Measurements from ENCODE around the gene SSBP3.

SSBP3 gene

GRCh38 chr1:54311506-54311905 is 94.7 kb downstream of the SSBP3 start:
- no peaks in the 10 kb centered on the region for H3F3A ChIP-seq (ENCODE audit: insufficient read depth)
- no peak overlapping the region for H2AFZ ChIP-seq (ENCODE audit: low read depth, low read length, severe bottlenecking)
- H3K79me2 ChIP-seq (ENCODE audit: insufficient read depth, low read length) = no peaks in the 10 kb centered on the region
- no peak overlapping the region for H3K27ac ChIP-seq (ENCODE audit: low read depth, low read length)
- H3K9me3 ChIP-seq (ENCODE audit: insufficient read depth, low read length) = no peaks in the 10 kb centered on the region
- H3K4me3 ChIP-seq (ENCODE audit: insufficient read depth, low read length, poor library complexity, severe bottlenecking) = no peak overlapping the region
- H3K9ac ChIP-seq (ENCODE audit: low read length) = no peak overlapping the region
- H3K36me3 ChIP-seq (ENCODE audit: low read length) = no peaks in the 10 kb centered on the region
- no peak for TF ChIP-seq CTCF (IDR thresholded peaks at IDR 0.05; ENCODE audit: insufficient read depth, low read length, poor library complexity, severe bottlenecking)
- no peak for TF ChIP-seq EZH2phosphoT487 (conservative IDR thresholded peaks at IDR 0.05; ENCODE audit: low read length)
- no peaks in the 10 kb centered on the region for H3K9me2 ChIP-seq (replicated peaks; ENCODE audit: insufficient read depth, low read length)
- H3K27me3 ChIP-seq (ENCODE audit: low read length) = no peaks in the 10 kb centered on the region
- H3K4me2 ChIP-seq (ENCODE audit: low read depth, low read length, poor library complexity, severe bottlenecking) = no peak overlapping the region
- no peaks in the 10 kb centered on the region for H4K20me1 ChIP-seq (ENCODE audit: low read depth, low read length)

DNA sequence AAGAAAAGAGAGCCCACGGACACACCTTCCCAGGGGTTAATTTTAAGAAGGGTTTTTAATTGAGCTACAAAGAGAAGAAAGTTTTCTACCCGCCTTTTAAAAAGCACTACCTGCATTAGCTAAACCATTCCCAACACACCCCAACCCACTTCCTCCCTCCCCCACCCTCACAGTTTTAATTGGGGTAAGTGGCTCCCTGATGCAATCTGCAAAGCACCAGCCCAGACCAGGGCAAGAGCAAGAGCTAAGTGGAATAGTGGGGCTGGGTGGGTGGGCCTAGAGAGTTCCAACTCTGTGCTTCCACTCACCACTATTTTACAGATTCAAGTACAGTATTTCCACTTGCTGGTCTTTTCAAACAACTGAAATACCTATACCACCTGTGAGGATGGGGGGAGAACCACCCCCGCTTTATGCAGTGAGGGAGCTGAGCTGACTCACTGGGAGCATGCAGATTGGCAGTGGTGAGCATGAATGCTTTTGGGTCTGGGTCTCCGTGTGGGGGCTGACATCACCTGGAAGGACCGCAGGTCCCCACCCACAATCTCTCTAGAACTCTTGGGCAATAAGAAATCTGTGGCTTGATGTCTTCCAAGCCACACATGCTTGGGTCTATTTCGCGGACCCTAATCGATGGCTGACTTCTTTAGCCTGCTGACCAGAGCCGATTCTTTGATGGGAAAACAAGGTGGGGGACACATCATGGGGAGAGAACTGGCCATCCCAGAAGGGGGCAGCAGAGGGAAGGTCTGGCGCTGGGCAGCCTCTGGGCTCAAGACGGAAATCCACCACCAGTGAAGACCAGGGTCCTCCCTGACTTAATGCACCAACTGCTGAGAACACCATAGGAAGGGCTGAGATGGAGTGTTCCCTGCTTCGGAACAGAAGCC is 95.5 kb downstream of the SSBP3 start:
- H3K36me3 ChIP-seq (ENCODE audit: low read length) = no peaks in the 10 kb centered on the region
- no peak overlapping the region for H3K4me2 ChIP-seq (ENCODE audit: low read depth, low read length, poor library complexity, severe bottlenecking)
- no peaks in the 10 kb centered on the region for H3K79me2 ChIP-seq (ENCODE audit: insufficient read depth, low read length)
- H3K27ac ChIP-seq (ENCODE audit: low read depth, low read length) = no peak overlapping the region
- H3K9me3 ChIP-seq (ENCODE audit: insufficient read depth, low read length) = no peaks in the 10 kb centered on the region
- no peaks in the 10 kb centered on the region for H3K9me2 ChIP-seq (replicated peaks; ENCODE audit: insufficient read depth, low read length)
- no peak overlapping the region for H2AFZ ChIP-seq (ENCODE audit: low read depth, low read length, severe bottlenecking)
- H3K4me3 ChIP-seq (ENCODE audit: insufficient read depth, low read length, poor library complexity, severe bottlenecking) = no peak overlapping the region
- H3K9ac ChIP-seq (ENCODE audit: low read length) = no peak overlapping the region
- H3F3A ChIP-seq (ENCODE audit: insufficient read depth) = no peaks in the 10 kb centered on the region
- H4K20me1 ChIP-seq (ENCODE audit: low read depth, low read length) = no peaks in the 10 kb centered on the region
- no peaks in the 10 kb centered on the region for H3K27me3 ChIP-seq (ENCODE audit: low read length)
- TF ChIP-seq EZH2phosphoT487 (conservative IDR thresholded peaks at IDR 0.05; ENCODE audit: low read length) (no peak), CTCF (IDR thresholded peaks at IDR 0.05; ENCODE audit: insufficient read depth, low read length, poor library complexity, severe bottlenecking) (peak; percentile 32)

DNA sequence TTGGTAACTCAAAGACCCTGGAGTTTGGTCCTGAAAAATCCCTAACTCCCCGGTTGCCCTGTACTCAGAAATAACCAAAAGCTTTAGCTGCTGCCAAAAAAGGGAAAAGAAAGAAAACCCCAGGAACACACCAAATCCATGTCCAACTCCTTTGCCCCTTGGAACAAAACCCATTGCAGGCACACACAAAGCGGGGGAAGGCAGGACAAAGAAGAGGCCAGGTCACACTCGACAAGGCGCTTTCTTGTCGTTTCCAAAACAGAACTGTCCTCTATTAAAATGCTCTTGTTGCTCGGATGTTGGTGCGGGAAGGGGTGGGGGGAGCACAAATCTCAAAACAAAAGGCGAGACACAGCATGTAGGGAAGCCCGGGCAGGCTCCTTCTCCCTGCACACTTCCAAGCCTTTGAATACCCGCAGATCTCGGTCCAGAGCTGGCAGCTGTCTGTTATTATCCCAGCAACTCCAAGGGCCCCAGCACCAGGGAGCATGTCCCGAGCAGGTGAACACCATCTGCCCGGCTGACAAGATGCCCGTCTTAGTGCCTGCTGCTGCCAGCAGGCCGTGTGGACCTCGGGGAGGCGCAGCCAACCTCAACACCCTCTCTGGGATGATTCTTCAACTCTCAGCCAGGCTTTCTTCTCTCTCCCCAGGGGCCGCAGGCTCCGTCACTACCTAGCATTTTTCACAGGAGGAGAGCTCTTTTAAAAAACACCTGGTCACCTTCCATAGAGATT is 96.4 kb downstream of the SSBP3 start:
- no peaks in the 10 kb centered on the region for H3K27me3 ChIP-seq (ENCODE audit: low read length)
- TF ChIP-seq CTCF (IDR thresholded peaks at IDR 0.05; ENCODE audit: insufficient read depth, low read length, poor library complexity, severe bottlenecking) = no peak
- TF ChIP-seq EZH2phosphoT487 (conservative IDR thresholded peaks at IDR 0.05; ENCODE audit: low read length) = no peak
- H4K20me1 ChIP-seq (ENCODE audit: low read depth, low read length) = no peaks in the 10 kb centered on the region
- H3F3A ChIP-seq (ENCODE audit: insufficient read depth) = no peaks in the 10 kb centered on the region
- no peaks in the 10 kb centered on the region for H3K9me2 ChIP-seq (replicated peaks; ENCODE audit: insufficient read depth, low read length)
- H2AFZ ChIP-seq (ENCODE audit: low read depth, low read length, severe bottlenecking) = no peak overlapping the region
- no peak overlapping the region for H3K27ac ChIP-seq (ENCODE audit: low read depth, low read length)
- H3K79me2 ChIP-seq (ENCODE audit: insufficient read depth, low read length) = no peaks in the 10 kb centered on the region
- H3K9me3 ChIP-seq (ENCODE audit: insufficient read depth, low read length) = no peaks in the 10 kb centered on the region
- no peak overlapping the region for H3K4me2 ChIP-seq (ENCODE audit: low read depth, low read length, poor library complexity, severe bottlenecking)
- H3K4me3 ChIP-seq (ENCODE audit: insufficient read depth, low read length, poor library complexity, severe bottlenecking) = no peak overlapping the region
- H3K36me3 ChIP-seq (ENCODE audit: low read length) = no peaks in the 10 kb centered on the region
- H3K9ac ChIP-seq (ENCODE audit: low read length) = no peak overlapping the region
